ENCODE data around the gene TPM3. TPM values are rescaled to one million over a fixed set of nuclear protein-coding genes. Genes with fewer than 3 reads are reported as not detected.

The TPM3 gene
- total RNA-seq, 1 donor from 2014 or later, result 797 TPM

GRCh38 chr1:154115180-154115579 lies 76.7 kb downstream of the TPM3 start:
- intact Hi-C loops (cut with micrococcal nuclease), result no loop called here

Other genes starting within 250 kb of the TPM3 start
- 160 and 167 TPM in 2 replicates for gene DENND4B, start 245.4 kb downstream of the TPM3 start, total RNA-seq
- 82.9 and 86.6 TPM in 2 replicates for gene CRTC2, start 233.5 kb downstream of the TPM3 start, total RNA-seq
- gene SLC39A1, start 228.6 kb downstream of the TPM3 start, total RNA-seq, result 41.2 and 44.1 TPM in 2 replicates
- gene CREB3L4, start 224.2 kb downstream of the TPM3 start, total RNA-seq, result 7.4 and 7.5 TPM in 2 replicates
- gene JTB, start 214.4 kb downstream of the TPM3 start, total RNA-seq, result 138 and 139 TPM in 2 replicates
- 1.5 and 1.7 TPM in 2 replicates for gene RAB13, start 205.8 kb downstream of the TPM3 start, total RNA-seq
- 1,752 and 1,899 TPM in 2 replicates for gene RPS27, start 201.3 kb downstream of the TPM3 start, total RNA-seq
- 0.05 and 0.09 TPM in 2 replicates for gene NUP210L, start 37.0 kb downstream of the TPM3 start, total RNA-seq
- 0.50 TPM in 1 of 2 replicates, not detected in the other for gene CFAP141, start 14.2 kb upstream of the TPM3 start, total RNA-seq
- gene UBAP2L, start 28.9 kb upstream of the TPM3 start, total RNA-seq, result 223 and 229 TPM in 2 replicates
- 112 and 115 TPM in 2 replicates for gene HAX1, start 80.5 kb upstream of the TPM3 start, total RNA-seq
- gene AQP10, start 129.0 kb upstream of the TPM3 start, total RNA-seq, result not detected in 2 replicates
- gene ATP8B2, start 133.4 kb upstream of the TPM3 start, total RNA-seq, result 123 and 125 TPM in 2 replicates
- gene IL6R, start 213.2 kb upstream of the TPM3 start, total RNA-seq, result 5.3 and 5.9 TPM in 2 replicates

Measured in T-helper 2 cell treated with Interferon-gamma antibody and Interleukin-4, amounts not matched to agents 100 ng/mL and 5 ng/mL, for 36 hours (primary cell).